CD4-positive, alpha-beta T cell (primary cell): ENCODE measurements around the gene PANK1. TPM values are rescaled to one million over a fixed set of nuclear protein-coding genes. Genes with fewer than 3 reads are reported as not detected.

Experiments
- ATAC-seq: fragments of 200-7000 bp; cut with Tn5 transposase; one replicate; pipeline ENCODE4 v1.10.0; 2022; ENCODE audit warnings: mild to moderate bottlenecking; ENCODE audit not compliant: poor library complexity
- CTCF ChIA-PET: fragments of 350-600 bp; sonication (Branson Sonifier 250); formaldehyde crosslinking; loops from one replicate; lab custom pipeline; 2021; ENCODE audit warnings: antibody characterized with exemption, inconsistent platforms; lab: Charles Lee
- POLR2A ChIA-PET: fragments of 350-600 bp; sonication (Branson Sonifier 250); formaldehyde crosslinking; loops from one replicate; lab custom pipeline; 2021; ENCODE audit warnings: antibody characterized with exemption, inconsistent platforms; lab: Charles Lee
- DNase-seq, 14 experiments: peaks; one replicate each; pipeline ENCODE4 v3.0.0-alpha.2; 2013 to 2020; ENCODE audit warnings: mixed read lengths in 2 of 14
- H3K27ac ChIP-seq, 2 donors: one replicate each; pipeline versions ENCODE4 v1.5.1 to v1.7.0; 2013; ENCODE audit warnings: low read length in 2 of 2, low read depth in 1 of 2, mild to moderate bottlenecking in 1 of 2
- H3K27me3 ChIP-seq, 2 experiments: 1 replicate in 1 of 2; 2 replicates in 1 of 2; pipeline versions ENCODE4 v1.6.1 to v1.7.0; 2013; ENCODE audit warnings: low read length in 2 of 2, control low read depth in 1 of 2, mild to moderate bottlenecking in 1 of 2, moderate library complexity in 1 of 2; ENCODE audit not compliant: insufficient read depth in 2 of 2, control insufficient read depth in 1 of 2
- H3K36me3 ChIP-seq: one replicate; pipeline ENCODE4 v1.6.1; 2013; ENCODE audit warnings: low read length, control low read depth; ENCODE audit not compliant: insufficient read depth
- H3K4me1 ChIP-seq: one replicate; pipeline ENCODE4 v1.6.1; 2013; ENCODE audit warnings: low read length, control low read depth; ENCODE audit not compliant: insufficient read depth
- H3K4me3 ChIP-seq: one replicate; pipeline ENCODE4 v1.5.1; 2013; ENCODE audit warnings: mild to moderate bottlenecking, low read length, moderate library complexity
- H3K9me3 ChIP-seq, 2 experiments: 1 replicate in 1 of 2; 2 replicates in 1 of 2; pipeline versions ENCODE4 v1.6.1 to v1.7.0; 2013; ENCODE audit warnings: low read length in 2 of 2, mild to moderate bottlenecking in 2 of 2, control low read depth in 1 of 2, moderate library complexity in 1 of 2; ENCODE audit not compliant: control insufficient read depth in 1 of 2, insufficient read depth in 1 of 2
- H3K27ac Mint-ChIP-seq: one replicate; pipeline ENCODE4 v1.8.0; 2020; ENCODE audit warnings: mixed read lengths
- H3K27me3 Mint-ChIP-seq: one replicate; pipeline ENCODE4 v1.8.0; 2021; ENCODE audit warnings: mixed read lengths
- H3K36me3 Mint-ChIP-seq: one replicate; pipeline ENCODE4 v1.8.0; 2021; ENCODE audit warnings: low read depth, mixed read lengths
- H3K4me1 Mint-ChIP-seq: one replicate; pipeline ENCODE4 v1.8.0; 2021; ENCODE audit warnings: low read depth, mixed read lengths
- H3K4me3 Mint-ChIP-seq: one replicate; pipeline ENCODE4 v1.8.0; 2020; ENCODE audit warnings: mild to moderate bottlenecking, mixed read lengths
- H3K9me3 Mint-ChIP-seq: one replicate; pipeline ENCODE4 v1.8.0; 2020; ENCODE audit warnings: mixed read lengths
- intact Hi-C, 2 experiments: fragments of 100-400 bp; cut with DNase I in 1 of 2; cut with micrococcal nuclease in 1 of 2; formaldehyde crosslinking; loops; one replicate each; pipeline versions ENCODE4 v1.15.1 to v1.9.0; 2023 to 2025; cut with DNase I, micrococcal nuclease
- total RNA-seq, 174 experiments: library from RNA in 2 of 174; stranded (reverse) in 2 of 174; gene quantifications; one replicate each; pipeline ENCODE4 v1.2.3 and lab custom pipeline; 2021 to 2026
- TF ChIP-seq, protein P1 (sequence below): fragments of 200-600 bp; IDR thresholded peaks from one replicate; pipeline ENCODE4 v1.8.0; 2022; ENCODE audit warnings: antibody characterized with exemption, mild to moderate bottlenecking

PANK1 gene
- total RNA-seq, 2 experiments from 2014 or later, result 0.55 to 0.61 TPM

DNA sequence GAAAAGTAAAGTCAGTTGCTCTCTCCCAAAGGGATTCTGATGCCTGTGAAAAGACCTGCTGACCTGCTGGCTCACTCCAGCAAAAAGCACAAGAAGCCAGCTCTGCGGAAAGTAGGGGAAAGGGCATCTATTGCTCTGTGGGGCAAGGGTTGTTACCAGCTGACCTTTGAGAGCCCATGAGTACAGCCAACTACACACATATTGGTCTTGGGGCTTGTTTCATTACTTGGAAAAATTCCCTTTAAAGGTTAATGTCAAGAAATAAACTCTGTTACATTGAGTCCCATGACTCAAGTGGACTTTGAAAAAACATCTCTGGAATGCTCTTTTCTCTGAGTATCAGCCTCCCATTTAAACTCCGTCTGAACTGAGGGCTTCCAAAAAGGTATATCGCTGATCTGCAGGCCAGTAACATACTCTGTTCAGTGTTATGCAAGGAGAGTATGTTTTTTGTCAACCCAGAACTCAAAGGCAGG lies 53.2 kb downstream of the PANK1 start:
- Mint-ChIP-seq H3K9me3 (no peaks in the 10 kb centered on the region), H3K27ac (no peak overlapping the region)
- POLR2A ChIA-PET, result no interaction called here

DNA sequence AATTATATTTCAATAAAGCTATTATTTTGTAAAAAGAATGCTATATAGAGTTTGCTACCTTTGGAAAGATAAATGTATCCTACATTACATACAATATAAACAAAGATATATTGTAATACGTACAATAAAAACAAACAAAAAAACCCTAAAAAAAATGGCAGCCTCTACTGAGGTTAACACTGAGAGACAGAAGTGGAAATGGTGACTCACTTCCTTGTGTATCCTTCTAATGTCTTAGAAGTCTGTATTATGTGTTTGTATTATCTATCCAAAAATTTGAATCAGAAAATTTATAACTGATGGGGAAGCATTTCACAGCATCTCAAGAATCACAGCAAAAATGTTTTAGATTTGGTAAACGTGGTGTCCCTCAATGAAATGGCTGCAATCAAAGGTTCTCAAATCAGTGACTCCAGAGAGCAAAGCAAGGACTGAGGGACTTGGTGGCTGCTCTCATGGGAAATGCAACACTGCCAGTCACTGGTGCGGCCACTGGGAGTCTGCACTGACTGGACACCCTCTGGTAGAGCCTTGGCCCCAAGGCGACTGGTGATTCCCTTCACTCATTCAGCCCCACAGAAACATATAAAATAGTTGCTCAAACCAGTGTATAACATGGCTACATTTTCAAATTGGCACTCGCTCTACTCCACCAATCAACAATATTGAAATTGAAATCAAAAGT lies 53.8 kb downstream of the PANK1 start:
- Histone ChIP-seq H3K9me3 (no peaks in the 10 kb centered on the region), H3K27ac (no peak overlapping the region), H3K27me3 (no peaks in the 10 kb centered on the region), H3K4me3 (no peak overlapping the region), H3K4me1 (no peaks in the 10 kb centered on the region), H3K36me3 (no peaks in the 10 kb centered on the region)
- H3K9me3 Mint-ChIP-seq, result no peaks in the 10 kb centered on the region
- no peaks in the 10 kb centered on the region for H3K4me1 Mint-ChIP-seq
- no peak overlapping the region for H3K27ac Mint-ChIP-seq
- DNase-seq (no peak), ATAC-seq (no peak)
- no peaks in the 10 kb centered on the region for H3K27me3 Mint-ChIP-seq
- H3K36me3 Mint-ChIP-seq, result no peaks in the 10 kb centered on the region
- POLR2A ChIA-PET, result no interaction called here
- CTCF ChIA-PET, result no interaction called here
- TF ChIP-seq, protein P1, sequence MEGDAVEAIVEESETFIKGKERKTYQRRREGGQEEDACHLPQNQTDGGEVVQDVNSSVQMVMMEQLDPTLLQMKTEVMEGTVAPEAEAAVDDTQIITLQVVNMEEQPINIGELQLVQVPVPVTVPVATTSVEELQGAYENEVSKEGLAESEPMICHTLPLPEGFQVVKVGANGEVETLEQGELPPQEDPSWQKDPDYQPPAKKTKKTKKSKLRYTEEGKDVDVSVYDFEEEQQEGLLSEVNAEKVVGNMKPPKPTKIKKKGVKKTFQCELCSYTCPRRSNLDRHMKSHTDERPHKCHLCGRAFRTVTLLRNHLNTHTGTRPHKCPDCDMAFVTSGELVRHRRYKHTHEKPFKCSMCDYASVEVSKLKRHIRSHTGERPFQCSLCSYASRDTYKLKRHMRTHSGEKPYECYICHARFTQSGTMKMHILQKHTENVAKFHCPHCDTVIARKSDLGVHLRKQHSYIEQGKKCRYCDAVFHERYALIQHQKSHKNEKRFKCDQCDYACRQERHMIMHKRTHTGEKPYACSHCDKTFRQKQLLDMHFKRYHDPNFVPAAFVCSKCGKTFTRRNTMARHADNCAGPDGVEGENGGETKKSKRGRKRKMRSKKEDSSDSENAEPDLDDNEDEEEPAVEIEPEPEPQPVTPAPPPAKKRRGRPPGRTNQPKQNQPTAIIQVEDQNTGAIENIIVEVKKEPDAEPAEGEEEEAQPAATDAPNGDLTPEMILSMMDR, result no peak
- intact Hi-C loops, result no loop called here
- no peak overlapping the region for H3K4me3 Mint-ChIP-seq

More for the DNA sequence above, 53.2 kb downstream of the PANK1 start:
- H3K27me3 Mint-ChIP-seq, result no peaks in the 10 kb centered on the region
- TF ChIP-seq, protein P1, result no peak
- intact Hi-C loops, result no loop called here
- Histone ChIP-seq H3K27me3 (no peaks in the 10 kb centered on the region), H3K9me3 (no peaks in the 10 kb centered on the region), H3K4me3 (no peak overlapping the region), H3K36me3 (no peaks in the 10 kb centered on the region), H3K27ac (no peak overlapping the region), H3K4me1 (no peaks in the 10 kb centered on the region)
- no peak for DNase-seq
- no peaks in the 10 kb centered on the region for H3K36me3 Mint-ChIP-seq
- no peak overlapping the region for H3K4me3 Mint-ChIP-seq
- H3K4me1 Mint-ChIP-seq, result no peaks in the 10 kb centered on the region
- CTCF ChIA-PET, result interaction anchor here (0.6 kb wide), 1 partner anchor 93 kb away, joined by 4 read pairs; no protein-coding TSS in a partner anchor
- ATAC-seq, result no peak

DNA sequence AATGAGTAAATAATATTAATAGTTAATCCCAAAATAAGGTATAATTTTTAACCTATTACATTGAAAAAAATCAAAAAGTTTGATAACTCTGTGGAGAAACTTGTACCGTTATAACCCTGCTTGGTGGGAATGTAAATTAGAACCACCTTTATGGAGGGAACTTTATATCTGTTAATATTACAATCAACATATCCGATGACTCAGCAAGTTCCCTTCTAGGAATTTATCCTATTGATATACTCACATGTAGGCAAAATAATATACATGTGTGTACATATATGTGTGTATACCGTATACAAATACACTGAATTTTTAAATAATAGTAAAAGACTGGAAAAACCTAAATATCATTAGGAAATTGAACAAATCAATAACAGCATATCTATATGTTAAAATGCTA lies 54.7 kb downstream of the PANK1 start:
- intact Hi-C loops, result no loop called here
- H3K9me3 Mint-ChIP-seq, result no peaks in the 10 kb centered on the region
- no peak for DNase-seq

More for the DNA sequence above, 54.7 kb downstream of the PANK1 start:
- Mint-ChIP-seq H3K27ac (no peak overlapping the region), H3K36me3 (no peaks in the 10 kb centered on the region), H3K27me3 (no peaks in the 10 kb centered on the region), H3K4me3 (no peak overlapping the region), H3K4me1 (no peaks in the 10 kb centered on the region)
- ChIA-PET POLR2A (no interaction called here), CTCF (no interaction called here)
- no peak overlapping the region for H3K4me3 ChIP-seq
- no peak overlapping the region for H3K27ac ChIP-seq
- no peaks in the 10 kb centered on the region for H3K27me3 ChIP-seq
- H3K36me3 ChIP-seq, result no peaks in the 10 kb centered on the region
- no peak for ATAC-seq
- H3K4me1 ChIP-seq, result no peaks in the 10 kb centered on the region
- TF ChIP-seq, protein P1, result no peak
- no peaks in the 10 kb centered on the region for H3K9me3 ChIP-seq
